ENCODE data around the gene ZNF74. TPM values are rescaled to one million over a fixed set of nuclear protein-coding genes. Genes with fewer than 3 reads are reported as not detected.

The ZNF74 gene
- polyA plus RNA-seq, 1 experiment, result 8.4 TPM

- TF ChIP-seq CTCF (IDR thresholded peaks at IDR 0.05; ENCODE audit: low read depth, low read length), result no peak
- peak overlapping the region; percentile 65 for H3K27ac ChIP-seq (ENCODE audit: low read depth, low read length)
- CTCF ChIA-PET, result interaction anchor here (3.7 kb wide), 1 partner anchor 19 kb away, joined by 19 read pairs; no protein-coding TSS in a partner anchor
- peak overlapping the region; percentile 75 for H3K4me3 ChIP-seq (ENCODE audit: low read depth, low read length)
- POLR2A ChIA-PET, result interaction anchor here (1.4 to 1.7 kb wide), 2 partner anchors 10 to 19 kb away, joined by 3 to 5 read pairs; no protein-coding TSS in a partner anchor
- H3K9me3 ChIP-seq (ENCODE audit: control insufficient read depth, insufficient read depth, low read length), result peaks cover 3% of the 10 kb centered on the region; the same call in 1 of the 2 replicates
- no peaks in the 10 kb centered on the region for H3K27me3 ChIP-seq (ENCODE audit: control insufficient read depth, insufficient read depth, low read length)
- no peak for DNase-seq (ENCODE audit: low read depth, low spot score)
These were observed 43.0 kb downstream of the ZNF74 start for GRCh38 chr22:20436768-20437612.

- peak within 1 kb of the TSS; percentile 65 for H3K27ac ChIP-seq (ENCODE audit: low read depth, low read length)
- peak within 1 kb of the TSS; percentile 75 for H3K4me3 ChIP-seq (ENCODE audit: low read depth, low read length)
- CTCF ChIA-PET, result no interaction called here
- no peak for TF ChIP-seq CTCF (IDR thresholded peaks at IDR 0.05; ENCODE audit: low read depth, low read length)
- peaks cover 3% of the 10 kb centered on the region; the same call in 1 of the 2 replicates for H3K9me3 ChIP-seq (ENCODE audit: control insufficient read depth, insufficient read depth, low read length)
- no peak for DNase-seq (ENCODE audit: low read depth, low spot score)
- H3K27me3 ChIP-seq (ENCODE audit: control insufficient read depth, insufficient read depth, low read length), result no peaks in the 10 kb centered on the region
- POLR2A ChIA-PET, result interaction anchor here (0.6 kb wide), 1 partner anchor 19 kb away, joined by 5 read pairs; no protein-coding TSS in a partner anchor
These were observed 43.9 kb downstream of the ZNF74 start, which contains the start of gene SCARF2 for GRCh38 chr22:20437613-20438426. SCARF2 (minus strand) TSS chr22:20437825; CDS start chr22:20437754, 71 bp downstream.

GRCh38 chr22:20438427-20438677, 44.4 kb downstream of the ZNF74 start:
- POLR2A ChIA-PET, result interaction anchor here (0.6 kb wide), 1 partner anchor 20 kb away, joined by 5 read pairs; no protein-coding TSS in a partner anchor
- CTCF ChIA-PET, result no interaction called here
- DNase-seq (ENCODE audit: low read depth, low spot score), result no peak
- Histone ChIP-seq H3K4me3 (ENCODE audit: low read depth, low read length) (peak overlapping the region; percentile 75), H3K9me3 (ENCODE audit: control insufficient read depth, insufficient read depth, low read length) (peaks cover 3% of the 10 kb centered on the region; the same call in 1 of the 2 replicates), H3K27me3 (ENCODE audit: control insufficient read depth, insufficient read depth, low read length) (no peaks in the 10 kb centered on the region), H3K27ac (ENCODE audit: low read depth, low read length) (peak overlapping the region; percentile 52)
- TF ChIP-seq CTCF (IDR thresholded peaks at IDR 0.05; ENCODE audit: low read depth, low read length), result no peak

GRCh38 chr22:20438678-20439492, 44.9 kb downstream of the ZNF74 start:
- H3K27ac ChIP-seq (ENCODE audit: low read depth, low read length), result no peak overlapping the region
- H3K27me3 ChIP-seq (ENCODE audit: control insufficient read depth, insufficient read depth, low read length), result no peaks in the 10 kb centered on the region
- ChIA-PET POLR2A (interaction anchor here (0.6 kb wide), 1 partner anchor 21 kb away, joined by 5 read pairs; no protein-coding TSS in a partner anchor), CTCF (no interaction called here)
- DNase-seq (ENCODE audit: low read depth, low spot score), result no peak
- H3K4me3 ChIP-seq (ENCODE audit: low read depth, low read length), result peak overlapping the region; percentile 75
- H3K9me3 ChIP-seq (ENCODE audit: control insufficient read depth, insufficient read depth, low read length), result peaks cover 3% of the 10 kb centered on the region; the same call in 1 of the 2 replicates
- peak; percentile 29; the same call in 1 of the 2 replicates for TF ChIP-seq CTCF (IDR thresholded peaks at IDR 0.05; ENCODE audit: low read depth, low read length)

All from AG04450 (cell line).